Heart right ventricle (tissue), 16 donors: ENCODE data around the gene CDC42. TPM values are rescaled to one million over a fixed set of nuclear protein-coding genes. Genes with fewer than 3 reads are reported as not detected.
A peak's percentile ranks its signal among the peaks of the same experiment; 100 is the strongest.

ENCODE experiments used
- ATAC-seq, 8 donors: fragments of 200-7000 bp; cut with Tn5 transposase; one replicate each; pipeline ENCODE4 v1.9.1; 2020; ENCODE audit warnings: mild to moderate bottlenecking in 8 of 8, moderate library complexity in 8 of 8, moderate number of reproducible peaks in 1 of 8
- DNase-seq, 2 donors: peaks; one replicate each; pipeline ENCODE4 v3.0.0-alpha.2; 2020
- H3K27ac ChIP-seq, 10 donors: fragments of 200-600 bp; sonication (generic) in 2 of 10; one replicate each; pipeline versions ENCODE4 v1.5.0 to v1.8.0; 2020 to 2022; ENCODE audit warnings: mild to moderate bottlenecking in 3 of 10
- H3K27me3 ChIP-seq, 7 donors: fragments of 200-600 bp; one replicate each; pipeline ENCODE4 v1.8.0; 2021 to 2022; ENCODE audit warnings: mild to moderate bottlenecking in 2 of 7
- H3K36me3 ChIP-seq, 9 donors: fragments of 200-600 bp; sonication (generic) in 1 of 9; one replicate each; pipeline versions ENCODE4 v1.5.0 to v1.8.0; 2020 to 2022; ENCODE audit warnings: mild to moderate bottlenecking in 2 of 9
- H3K4me1 ChIP-seq, 9 donors: fragments of 200-600 bp; sonication (generic) in 1 of 9; one replicate each; pipeline versions ENCODE4 v1.5.0 to v1.8.0; 2020 to 2022; ENCODE audit warnings: mild to moderate bottlenecking in 4 of 9
- H3K4me3 ChIP-seq, 10 donors: fragments of 200-600 bp; sonication (generic) in 2 of 10; one replicate each; pipeline versions ENCODE4 v1.5.0 to v1.8.0; 2020 to 2022; ENCODE audit warnings: mild to moderate bottlenecking in 7 of 10, moderate library complexity in 2 of 10
- H3K9me3 ChIP-seq, 11 donors: fragments of 200-600 bp in 10 of 11; sonication (generic) in 2 of 11; one replicate each; pipeline versions ENCODE4 v1.5.0 to v1.8.0; 2013 to 2022; ENCODE audit warnings: mild to moderate bottlenecking in 2 of 11, control low read depth in 1 of 11, moderate library complexity in 1 of 11
- WGBS, 2 donors: extraction: QIAGEN DNeasy Blood & Tissue Kit; methylation state at CpG; one replicate each; pipeline ENCODE4 v1.1.7; 2013; ENCODE audit warnings: inconsistent platforms in 1 of 2; 5-methylcytosine and 5-hydroxymethylcytosine counted together
- intact Hi-C, 10 donors: fragments of 100-400 bp; cut with DNase I; formaldehyde crosslinking; loops; one replicate each; pipeline versions ENCODE4 v1.11.1 to v1.14.2; 2022
- polyA plus RNA-seq, 2 donors: library from polyadenylated mRNA; stranded (reverse); fragments of 200-250 nt; gene quantifications; one replicate each; pipeline ENCODE4 v1.2.3, GENCODE V29; 2013
- total RNA-seq, 10 donors: library from RNA; stranded (reverse); fragmentation: NEBNext Ultra II Directional in 3 of 10; extraction: Animal tissue kit (Norgen Biotek cat#: 25700) in 3 of 10; gene quantifications; one replicate each; pipeline versions ENCODE4 v1.2.1 to v1.2.4, GENCODE V29; 2021 to 2023
- TF ChIP-seq, protein P1 (sequence below), 9 donors: fragments of 200-600 bp; sonication (generic) in 2 of 9; IDR thresholded peaks; one replicate each; pipeline versions ENCODE4 v1.5.0 to v1.8.0; 2021 to 2022; ENCODE audit warnings: antibody characterized with exemption in 9 of 9, mild to moderate bottlenecking in 5 of 9, moderate library complexity in 1 of 9
- donor health status: Arrhythmogenic right ventricular cardiomyopathy.
- donor health status: ischemic (EF 13 %, LVEDD 7.1; RV severe dilation, severe dysfunction).
- donor health status: healthy with polysubstance abuse.
- donor health status: DM: no; HTN: yes; CAD: no.
- donor health status: DM: no; HTN: no; CAD: no.
- donor health status: ischemic (EF 25% LVEDD 6.9; RV normal size, moderate dysfunction).
- donor health status: ischemic (EF 25% LVEDD 5.7; RV mildly dilated, moderate dysfunction).
- donor health status: healthy.
- donor health status: DM: yes; HTN: yes; CAD: no.
- donor health status: Ischemic cardiomyopathy.
- donor health status: ischemic (EF 35%, LVEDD 5.7; RV mildly dilated, moderate dysfunction).
- donor health status: nonischemic (EF 11% LVEDD 7.7; RV severe dilation, severe dysfunction).
- donor health status: DM: yes; HTN: yes; CAD: no.
- donor health status: PGD.
- donor health status: ischemic (EF 29% LVEDD 5.4; RV normal size, mild dysfunction).
- donor health status: nonischemic (EF 23%, LVEDD 6.1; RV moderate dilation, normal function).

CDC42 gene
- total and polyA plus RNA-seq, 12 donors: 68.7 to 259 (median 168) TPM

DNA sequence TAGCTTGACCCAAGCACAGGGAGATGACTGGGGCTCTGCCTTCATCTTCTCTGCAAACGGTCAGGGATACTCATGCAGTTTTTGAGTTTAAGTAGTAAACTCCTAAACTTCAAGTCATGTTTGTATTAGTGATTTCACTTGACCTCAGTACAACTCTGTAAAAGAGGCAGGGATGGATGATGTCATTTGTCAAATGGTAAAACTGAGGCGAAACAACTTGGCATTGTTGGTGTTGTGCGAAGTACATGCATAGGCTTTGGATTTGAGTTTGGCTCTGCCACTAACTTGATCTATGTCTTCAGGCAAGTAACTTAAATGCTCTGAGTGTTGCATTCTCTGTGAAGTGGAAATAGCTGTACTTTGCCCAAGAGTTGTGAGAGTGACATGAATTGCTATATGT lies 47.7 kb downstream of the CDC42 start:
- Histone ChIP-seq H3K4me1 (peaks cover 0 to 35% (median 13%) of the 10 kb centered on the region in 9 donors), H3K27me3 (no peaks in the 10 kb centered on the region), H3K9me3 (no peaks in the 10 kb centered on the region), H3K4me3 (no peak overlapping the region), H3K36me3 (peaks cover 0 to 91% (median 22%) of the 10 kb centered on the region in 9 donors), H3K27ac (no peak overlapping the region)
- DNase-seq (no peak), ATAC-seq (no peak)
- WGBS, 2 donors: 84 to 91% methylated on average over 3 of the region's 3 CpGs
- intact Hi-C loops: loop anchor here in 7 of 10 donors (10.0 kb wide), 3 partner anchors 175 to 545 kb away; partner anchors contain the start of gene C1QC (in 1 of the 7)
- TF ChIP-seq, protein P1, sequence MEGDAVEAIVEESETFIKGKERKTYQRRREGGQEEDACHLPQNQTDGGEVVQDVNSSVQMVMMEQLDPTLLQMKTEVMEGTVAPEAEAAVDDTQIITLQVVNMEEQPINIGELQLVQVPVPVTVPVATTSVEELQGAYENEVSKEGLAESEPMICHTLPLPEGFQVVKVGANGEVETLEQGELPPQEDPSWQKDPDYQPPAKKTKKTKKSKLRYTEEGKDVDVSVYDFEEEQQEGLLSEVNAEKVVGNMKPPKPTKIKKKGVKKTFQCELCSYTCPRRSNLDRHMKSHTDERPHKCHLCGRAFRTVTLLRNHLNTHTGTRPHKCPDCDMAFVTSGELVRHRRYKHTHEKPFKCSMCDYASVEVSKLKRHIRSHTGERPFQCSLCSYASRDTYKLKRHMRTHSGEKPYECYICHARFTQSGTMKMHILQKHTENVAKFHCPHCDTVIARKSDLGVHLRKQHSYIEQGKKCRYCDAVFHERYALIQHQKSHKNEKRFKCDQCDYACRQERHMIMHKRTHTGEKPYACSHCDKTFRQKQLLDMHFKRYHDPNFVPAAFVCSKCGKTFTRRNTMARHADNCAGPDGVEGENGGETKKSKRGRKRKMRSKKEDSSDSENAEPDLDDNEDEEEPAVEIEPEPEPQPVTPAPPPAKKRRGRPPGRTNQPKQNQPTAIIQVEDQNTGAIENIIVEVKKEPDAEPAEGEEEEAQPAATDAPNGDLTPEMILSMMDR (IDR thresholded peaks at IDR 0.05): no peak

DNA sequence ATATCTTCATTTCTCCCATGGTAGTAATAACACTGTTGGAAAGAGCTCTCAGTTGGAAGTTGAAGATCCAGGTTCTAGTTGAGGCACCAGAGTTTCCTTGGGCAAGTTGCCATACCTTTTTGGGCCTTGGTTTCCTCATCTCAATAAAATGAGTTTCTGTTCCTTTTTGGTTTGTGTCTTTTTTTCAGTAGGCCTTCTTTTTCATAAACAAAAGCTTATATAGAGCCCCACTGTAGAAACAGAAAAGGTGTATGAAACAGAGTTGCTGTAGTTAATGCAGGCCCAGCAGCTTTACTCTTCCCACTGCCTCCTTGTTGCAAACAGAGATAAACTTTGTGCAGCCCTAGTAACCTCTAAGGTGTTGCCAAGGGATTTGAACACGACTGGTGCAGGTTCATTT lies 48.7 kb downstream of the CDC42 start:
- no peak for ATAC-seq
- H3K27me3 ChIP-seq: no peaks in the 10 kb centered on the region
- H3K27ac ChIP-seq: peak overlapping the region in 1 of 10 donors; percentile 5
- WGBS, 2 donors: 27 to 51% methylated on average over 1 of the region's 1 CpG
- no peak for DNase-seq
- no peaks in the 10 kb centered on the region for H3K9me3 ChIP-seq
- intact Hi-C loops: loop anchor here in 7 of 10 donors (10.0 kb wide), 3 partner anchors 174 to 544 kb away; partner anchors contain the start of gene C1QC (in 1 of the 7)
- H3K36me3 ChIP-seq: peaks cover 0 to 87% (median 19%) of the 10 kb centered on the region in 9 donors
- H3K4me1 ChIP-seq: peaks cover 0 to 44% (median 16%) of the 10 kb centered on the region in 9 donors
- TF ChIP-seq, protein P1 (IDR thresholded peaks at IDR 0.05): no peak
- no peak overlapping the region for H3K4me3 ChIP-seq

DNA sequence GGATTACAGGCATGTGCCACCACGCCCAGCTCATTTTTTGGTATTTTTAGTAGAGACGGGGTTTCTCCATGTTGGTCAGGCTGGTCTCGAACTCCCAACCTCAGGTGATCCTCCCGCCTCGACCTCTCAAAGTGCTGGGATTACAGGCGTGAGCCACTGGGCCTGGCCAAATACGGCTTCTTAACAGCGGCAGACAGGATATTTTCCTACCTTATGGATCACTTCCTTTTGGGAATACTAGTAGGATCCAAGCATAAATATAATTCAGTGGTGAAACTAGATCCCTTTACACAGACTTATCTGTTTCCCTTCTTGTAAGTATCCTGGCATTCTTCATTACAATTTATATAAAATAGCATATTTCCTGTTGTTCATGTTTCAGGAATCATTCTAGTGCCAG lies 49.5 kb downstream of the CDC42 start:
- intact Hi-C loops: loop anchor here in 7 of 10 donors (10.0 kb wide), 3 partner anchors 173 to 543 kb away; partner anchors contain the start of gene C1QC (in 1 of the 7)
- TF ChIP-seq, protein P1 (IDR thresholded peaks at IDR 0.05): no peak
- Histone ChIP-seq H3K9me3 (no peaks in the 10 kb centered on the region), H3K36me3 (peaks cover 0 to 87% (median 14%) of the 10 kb centered on the region in 9 donors), H3K4me1 (peaks cover 0 to 44% (median 16%) of the 10 kb centered on the region in 9 donors), H3K27ac (no peak overlapping the region), H3K4me3 (no peak overlapping the region), H3K27me3 (no peaks in the 10 kb centered on the region)
- ATAC-seq (no peak), DNase-seq (no peak)
- 73 to 77% methylated on average over 8 of the region's 8 CpGs for WGBS, 2 donors

DNA sequence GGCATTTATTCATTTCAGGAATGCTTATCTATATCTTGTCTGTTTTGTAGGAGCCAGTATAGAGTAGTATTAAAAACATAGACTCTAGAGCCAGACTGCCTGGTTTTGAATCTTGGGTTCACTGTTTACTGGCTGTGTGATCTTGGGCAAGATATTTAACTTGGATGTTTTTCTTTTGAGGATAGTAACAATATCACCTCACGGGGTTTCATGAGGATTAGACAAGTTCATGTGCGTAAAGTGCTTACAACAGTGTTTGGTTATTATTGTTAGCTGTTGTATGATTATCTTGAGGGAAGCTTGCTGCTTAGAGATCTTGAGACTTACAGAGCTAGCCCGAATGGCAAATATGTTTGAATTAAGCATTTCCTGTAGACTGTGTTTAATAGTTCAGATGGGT lies 50.2 kb downstream of the CDC42 start:
- Histone ChIP-seq H3K4me3 (no peak overlapping the region), H3K27ac (no peak overlapping the region), H3K27me3 (no peaks in the 10 kb centered on the region), H3K9me3 (no peaks in the 10 kb centered on the region), H3K36me3 (peaks cover 0 to 83% (median 12%) of the 10 kb centered on the region in 9 donors), H3K4me1 (peaks cover 0 to 44% (median 16%) of the 10 kb centered on the region in 9 donors)
- intact Hi-C loops: loop anchor here in 7 of 10 donors (10.0 kb wide), 3 partner anchors 172 to 542 kb away; partner anchors contain the start of gene C1QC (in 1 of the 7)
- DNase-seq: no peak
- ATAC-seq: no peak
- TF ChIP-seq, protein P1 (IDR thresholded peaks at IDR 0.05): no peak
- WGBS, 2 donors: 84 to 85% methylated on average over 3 of the region's 3 CpGs
